OCI-LY7 (cell line): ENCODE results near the gene CDK17.

ENCODE experiments used
- EZH2phosphoT487 ChIP-seq: fragments of 200-600 bp; sonication (generic); IDR thresholded peaks from 2 replicates; pipeline ENCODE4 v1.6.1; 2018; ENCODE audit warnings: low read depth, borderline replicate concordance, mild to moderate bottlenecking, mixed run types, antibody characterized with exemption, low read length, moderate library complexity, mixed read lengths
- TF ChIP-seq, protein P1 (sequence below): fragments of 200-600 bp; sonication (generic); conservative IDR thresholded peaks from 2 replicates; pipeline ENCODE4 v1.5.1; 2014; ENCODE audit warnings: mild to moderate bottlenecking, antibody characterized with exemption, low read length, moderate library complexity, mixed read lengths

DNA sequence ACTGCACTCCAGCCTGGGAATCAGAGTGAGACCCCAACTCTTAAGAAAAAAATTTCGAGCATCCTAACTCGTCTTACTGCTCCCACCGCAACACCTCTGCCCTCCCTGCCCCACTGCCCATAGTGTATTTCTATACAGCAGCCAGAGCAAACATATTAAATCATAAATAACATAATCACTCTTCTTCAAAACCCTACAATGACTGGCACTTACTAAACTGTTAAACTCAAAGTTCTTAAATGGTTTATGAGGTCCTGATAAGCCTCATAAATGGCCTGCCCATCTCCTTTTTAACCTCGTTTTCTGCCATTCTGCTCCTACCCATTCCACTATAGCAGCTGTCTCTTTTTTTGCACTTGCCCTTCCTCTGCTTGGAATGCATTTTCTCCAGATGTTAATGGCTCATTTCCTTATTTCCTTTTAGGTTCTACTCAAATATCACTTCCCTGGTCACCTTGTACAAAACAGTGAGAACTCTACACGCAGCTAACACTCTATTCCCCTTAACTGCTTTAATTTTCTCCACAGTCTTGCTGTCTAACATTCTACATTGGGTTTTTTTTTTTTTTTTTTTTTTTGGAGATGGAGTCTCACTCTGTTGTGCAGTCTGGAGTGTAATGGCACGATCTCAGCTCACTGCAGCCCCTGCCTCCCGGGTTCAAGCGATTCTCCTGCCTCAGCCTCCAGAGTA is 45.2 kb downstream of the CDK17 start:
- TF ChIP-seq, protein P1, sequence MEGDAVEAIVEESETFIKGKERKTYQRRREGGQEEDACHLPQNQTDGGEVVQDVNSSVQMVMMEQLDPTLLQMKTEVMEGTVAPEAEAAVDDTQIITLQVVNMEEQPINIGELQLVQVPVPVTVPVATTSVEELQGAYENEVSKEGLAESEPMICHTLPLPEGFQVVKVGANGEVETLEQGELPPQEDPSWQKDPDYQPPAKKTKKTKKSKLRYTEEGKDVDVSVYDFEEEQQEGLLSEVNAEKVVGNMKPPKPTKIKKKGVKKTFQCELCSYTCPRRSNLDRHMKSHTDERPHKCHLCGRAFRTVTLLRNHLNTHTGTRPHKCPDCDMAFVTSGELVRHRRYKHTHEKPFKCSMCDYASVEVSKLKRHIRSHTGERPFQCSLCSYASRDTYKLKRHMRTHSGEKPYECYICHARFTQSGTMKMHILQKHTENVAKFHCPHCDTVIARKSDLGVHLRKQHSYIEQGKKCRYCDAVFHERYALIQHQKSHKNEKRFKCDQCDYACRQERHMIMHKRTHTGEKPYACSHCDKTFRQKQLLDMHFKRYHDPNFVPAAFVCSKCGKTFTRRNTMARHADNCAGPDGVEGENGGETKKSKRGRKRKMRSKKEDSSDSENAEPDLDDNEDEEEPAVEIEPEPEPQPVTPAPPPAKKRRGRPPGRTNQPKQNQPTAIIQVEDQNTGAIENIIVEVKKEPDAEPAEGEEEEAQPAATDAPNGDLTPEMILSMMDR, result no peak
- no peak for TF ChIP-seq EZH2phosphoT487
